GM19324 (cell line): ENCODE results near the gene FAM72D.
"Not testable (repeated sequence)": the region's sequence is repeated elsewhere in the genome, so short reads cannot be mapped to it uniquely, and the experiment has no call there.

Experiments
- ATAC-seq: cut with Tn5 transposase; IDR thresholded peaks from one replicate; pipeline ENCODE4 v1.9.1; 2021; ENCODE audit warnings: mild to moderate bottlenecking, moderate library complexity; ENCODE audit not compliant: unreplicated experiment, low FRiP score

The FAM72D gene

GRCh38 chr1:145144264-145144913 lies 48.6 kb downstream of the FAM72D start:
- not testable (repeated sequence) for ATAC-seq

GRCh38 chr1:145146308-145146707 lies 50.5 kb downstream of the FAM72D start:
- ATAC-seq: not testable (repeated sequence)

- ATAC-seq: not testable (repeated sequence)
Observed at GRCh38 chr1:145147172-145147571, 51.4 kb downstream of the FAM72D start.

GRCh38 chr1:145155421-145155820 lies 59.6 kb downstream of the FAM72D start:
- ATAC-seq: not testable (repeated sequence)

- not testable (repeated sequence) for ATAC-seq
Observed at GRCh38 chr1:145155873-145156272, 60.1 kb downstream of the FAM72D start.

GRCh38 chr1:145156891-145157610 lies 61.3 kb downstream of the FAM72D start:
- not testable (repeated sequence) for ATAC-seq

GRCh38 chr1:145157715-145158114 lies 61.9 kb downstream of the FAM72D start:
- not testable (repeated sequence) for ATAC-seq

GRCh38 chr1:145161046-145161752 lies 65.4 kb downstream of the FAM72D start:
- not testable (repeated sequence) for ATAC-seq
